H9 (cell line): Measurements from ENCODE around the gene RFT1. TPM values are rescaled to one million over a fixed set of nuclear protein-coding genes. Genes with fewer than 3 reads are reported as not detected.

Source experiments
- DNase-seq: peaks from one replicate; pipeline ENCODE4 v3.0.0-alpha.2; 2017
- H2AFZ ChIP-seq: one replicate; pipeline ENCODE4 v1.6.1; 2013; ENCODE audit warnings: mild to moderate bottlenecking, low read length, control low read depth, moderate library complexity
- H2AK5ac ChIP-seq: 2 replicates; pipeline ENCODE4 v1.6.1; 2013; ENCODE audit warnings: low read length, control low read depth, mixed read lengths; ENCODE audit not compliant: insufficient read length
- H2BK120ac ChIP-seq: one replicate; pipeline ENCODE4 v1.6.1; 2013; ENCODE audit warnings: low read depth, mild to moderate bottlenecking, low read length, control low read depth, inconsistent platforms; ENCODE audit not compliant: poor library complexity, severe bottlenecking
- H2BK12ac ChIP-seq: 2 replicates; pipeline ENCODE4 v1.6.1; 2013; ENCODE audit warnings: low read length, control low read depth, mixed read lengths, low read depth; ENCODE audit not compliant: insufficient read length
- H2BK15ac ChIP-seq: 2 replicates; pipeline ENCODE4 v1.6.1; 2013; ENCODE audit warnings: low read depth, low read length, control low read depth
- H2BK20ac ChIP-seq: one replicate; pipeline ENCODE4 v1.6.1; 2013; ENCODE audit warnings: low read depth, mild to moderate bottlenecking, low read length, control low read depth, inconsistent platforms; ENCODE audit not compliant: poor library complexity, severe bottlenecking
- H2BK5ac ChIP-seq: 2 replicates; pipeline ENCODE4 v1.6.1; 2013; ENCODE audit warnings: low read length, control low read depth, mixed read lengths; ENCODE audit not compliant: insufficient read length
- H3K14ac ChIP-seq: 2 replicates; pipeline ENCODE4 v1.6.1; 2013; ENCODE audit warnings: low read length, control low read depth; ENCODE audit not compliant: insufficient read depth
- H3K18ac ChIP-seq: 2 replicates; pipeline ENCODE4 v1.6.1; 2013; ENCODE audit warnings: low read depth, mild to moderate bottlenecking, mixed read lengths, low read length, control low read depth; ENCODE audit not compliant: insufficient read length
- H3K23ac ChIP-seq: 2 replicates; pipeline ENCODE4 v1.6.1; 2013; ENCODE audit warnings: low read length, control low read depth, mixed read lengths, low read depth; ENCODE audit not compliant: insufficient read length
- H3K23me2 ChIP-seq: 2 replicates; pipeline ENCODE4 v1.6.1; 2013; ENCODE audit warnings: low read depth, mild to moderate bottlenecking, mixed read lengths, low read length, control low read depth; ENCODE audit not compliant: insufficient read length, poor library complexity, severe bottlenecking
- H3K27ac ChIP-seq: 2 replicates; pipeline ENCODE4 v1.5.1; 2013; ENCODE audit warnings: low read length, control low read depth, mixed read lengths, low read depth; ENCODE audit not compliant: insufficient read length
- H3K27me3 ChIP-seq: 2 replicates; pipeline ENCODE4 v1.6.1; 2013; ENCODE audit warnings: low read length, control low read depth, inconsistent platforms; ENCODE audit not compliant: insufficient read depth
- H3K4ac ChIP-seq: 2 replicates; pipeline ENCODE4 v1.6.1; 2013; ENCODE audit warnings: low read depth, mild to moderate bottlenecking, control low read depth, inconsistent platforms, low read length, moderate library complexity
- H3K4me1 ChIP-seq: 2 replicates; pipeline ENCODE4 v1.6.1; 2013; ENCODE audit warnings: low read length, control low read depth, inconsistent platforms; ENCODE audit not compliant: insufficient read depth
- H3K4me2 ChIP-seq: 2 replicates; pipeline ENCODE4 v1.6.1; 2013; ENCODE audit warnings: low read length, control low read depth, mixed read lengths; ENCODE audit not compliant: insufficient read length, insufficient read depth
- H3K56ac ChIP-seq: 2 replicates; pipeline ENCODE4 v1.6.1; 2013; ENCODE audit warnings: low read depth, mild to moderate bottlenecking, mixed read lengths, low read length, control low read depth; ENCODE audit not compliant: insufficient read length
- H3K79me1 ChIP-seq: 2 replicates; pipeline ENCODE4 v1.6.1; 2013; ENCODE audit warnings: low read depth, mild to moderate bottlenecking, moderate library complexity, low read length, control low read depth, inconsistent platforms; ENCODE audit not compliant: insufficient read depth, poor library complexity, severe bottlenecking
- H3K79me2 ChIP-seq: 2 replicates; pipeline ENCODE4 v1.6.1; 2013; ENCODE audit warnings: low read length, control low read depth, inconsistent platforms; ENCODE audit not compliant: insufficient read depth
- H3K9ac ChIP-seq: 2 replicates; pipeline ENCODE4 v1.6.1; 2013; ENCODE audit warnings: low read length, control low read depth, mixed read lengths; ENCODE audit not compliant: insufficient read length; ENCODE audit errors: extremely low read depth
- H3K9me3 ChIP-seq: one replicate; pipeline ENCODE4 v1.6.1; 2013; ENCODE audit warnings: low read depth, low read length, inconsistent platforms; ENCODE audit not compliant: control insufficient read depth
- H3T11ph ChIP-seq: one replicate; pipeline ENCODE4 v1.6.1; 2013; ENCODE audit warnings: mild to moderate bottlenecking, low read length, control low read depth, inconsistent platforms
- H4K20me1 ChIP-seq: one replicate; pipeline ENCODE4 v1.6.1; 2013; ENCODE audit not compliant: control insufficient read depth, insufficient read length, insufficient read depth
- H4K5ac ChIP-seq: 2 replicates; pipeline ENCODE4 v1.6.1; 2013; ENCODE audit warnings: low read depth, mild to moderate bottlenecking, mixed read lengths, low read length, control low read depth; ENCODE audit not compliant: insufficient read length
- H4K8ac ChIP-seq: replicated peaks from 2 replicates; pipeline ENCODE4 v1.6.1; 2013; ENCODE audit warnings: low read length, control low read depth, mixed read lengths, low read depth; ENCODE audit not compliant: insufficient read length
- H4K91ac ChIP-seq: 2 replicates; pipeline ENCODE4 v1.6.1; 2013; ENCODE audit warnings: low read depth, mild to moderate bottlenecking, moderate library complexity, mixed read lengths, low read length, control low read depth; ENCODE audit not compliant: insufficient read length
- H3K27ac Mint-ChIP-seq, 3 experiments: 2 replicates in 2 of 3; 3 replicates in 1 of 3; pipeline ENCODE4 v1.8.0; 2020 to 2021; ENCODE audit warnings: mixed read lengths in 3 of 3, mild to moderate bottlenecking in 1 of 3, moderate library complexity in 1 of 3
- H3K27me3 Mint-ChIP-seq: 2 replicates; pipeline ENCODE4 v1.8.0; 2021; ENCODE audit warnings: low read depth, mild to moderate bottlenecking, moderate library complexity, mixed read lengths
- H3K36me3 Mint-ChIP-seq, 3 experiments: 2 replicates in 2 of 3; 3 replicates in 1 of 3; pipeline ENCODE4 v1.8.0; 2020 to 2021; ENCODE audit warnings: low read depth in 3 of 3, mixed read lengths in 3 of 3; ENCODE audit not compliant: insufficient read depth in 1 of 3
- H3K4me1 Mint-ChIP-seq, 2 experiments: 2 replicates each; pipeline ENCODE4 v1.8.0; 2020; ENCODE audit warnings: mixed read lengths in 2 of 2
- H3K4me3 Mint-ChIP-seq, 2 experiments: 2 replicates in 1 of 2; 3 replicates in 1 of 2; pipeline ENCODE4 v1.8.0; 2020 to 2021; ENCODE audit warnings: mild to moderate bottlenecking in 2 of 2, mixed read lengths in 2 of 2, moderate library complexity in 1 of 2
- H3K9me3 Mint-ChIP-seq, 2 experiments: 2 replicates in 1 of 2; 3 replicates in 1 of 2; pipeline ENCODE4 v1.8.0; 2020; ENCODE audit warnings: mild to moderate bottlenecking in 2 of 2, mixed read lengths in 2 of 2, moderate library complexity in 1 of 2
- WGBS: extraction: QIAGEN DNeasy Blood & Tissue Kit; methylation state at CpG from one replicate; pipeline ENCODE4 v1.1.7; 2013; ENCODE audit warnings: missing lambda C conversion rate, low lambda C conversion rate, mixed read lengths; ENCODE audit not compliant: insufficient read length; ENCODE audit errors: extremely low coverage; 5-methylcytosine and 5-hydroxymethylcytosine counted together
- total RNA-seq: library from RNA; stranded (reverse); gene quantifications from 2 replicates; pipeline ENCODE4 v1.2.1, GENCODE V29; 2021
- TF ChIP-seq, protein P1 (sequence below): fragments of 200-600 bp; sonication (generic); conservative IDR thresholded peaks from 3 replicates; pipeline ENCODE4 v1.8.0; 2021; ENCODE audit warnings: antibody characterized with exemption, mild to moderate bottlenecking

Gene RFT1
- total RNA-seq, 1 experiment from 2014 or later, result 24.1 TPM

DNA sequence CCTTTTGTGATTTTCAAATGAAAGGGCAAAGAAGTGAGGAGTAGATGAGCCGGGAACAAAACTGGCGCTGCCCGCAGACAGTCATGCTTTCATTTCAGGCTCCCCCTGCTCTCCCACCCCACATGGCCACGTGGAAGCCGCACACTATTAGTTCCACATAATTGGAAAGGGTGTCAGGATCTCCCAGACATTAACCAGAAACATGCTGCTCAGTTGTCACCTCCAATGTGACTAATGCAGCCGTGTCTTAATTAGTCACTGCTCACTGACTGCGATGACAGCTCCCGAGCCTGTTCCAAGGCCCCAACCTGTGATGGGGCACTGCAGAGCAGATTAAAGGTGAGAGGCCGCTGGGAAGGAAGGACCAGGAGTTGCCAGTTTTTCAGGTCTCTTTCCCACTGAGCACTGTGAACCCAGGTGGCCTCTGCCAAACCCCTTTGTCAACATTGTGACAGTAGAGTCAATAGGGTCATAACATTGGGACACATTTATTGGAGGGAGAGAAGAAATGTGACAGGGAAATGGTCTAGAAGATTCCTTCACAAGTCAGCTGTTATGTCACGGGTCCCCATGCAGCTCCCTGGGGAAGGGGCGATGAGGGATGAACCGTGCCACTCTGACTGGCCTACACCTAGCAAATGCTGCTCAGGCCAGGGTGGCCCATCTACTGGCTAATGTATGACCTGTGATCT, 45.8 kb downstream of the RFT1 start:
- no peak overlapping the region for H3K23ac ChIP-seq
- no peak overlapping the region for H4K91ac ChIP-seq
- H3K4me1 ChIP-seq, result no peaks in the 10 kb centered on the region
- no peak overlapping the region for H2AK5ac ChIP-seq
- H3K14ac ChIP-seq, result no peak overlapping the region
- H3T11ph ChIP-seq, result no peak overlapping the region
- Mint-ChIP-seq H3K4me1 (peaks cover 0 to 2% of the 10 kb centered on the region in 2 experiments; a peak in 1 of 4 replicates), H3K9me3 (no peaks in the 10 kb centered on the region; a peak in 1 of 5 replicates), H3K27ac (no peak overlapping the region; a peak in 2 of 7 replicates), H3K36me3 (no peaks in the 10 kb centered on the region; a peak in 1 of 7 replicates), H3K27me3 (peaks cover 2% of the 10 kb centered on the region), H3K4me3 (no peak overlapping the region)
- no peak overlapping the region for H2BK5ac ChIP-seq
- H3K79me1 ChIP-seq, result no peaks in the 10 kb centered on the region
- no peak overlapping the region for H3K4ac ChIP-seq
- no peak overlapping the region for H2BK20ac ChIP-seq
- H2BK12ac ChIP-seq, result no peak overlapping the region
- H3K9me3 ChIP-seq, result no peaks in the 10 kb centered on the region
- no peak overlapping the region for H3K27ac ChIP-seq
- DNase-seq, result no peak
- no peak overlapping the region for H2AFZ ChIP-seq
- TF ChIP-seq, protein P1, sequence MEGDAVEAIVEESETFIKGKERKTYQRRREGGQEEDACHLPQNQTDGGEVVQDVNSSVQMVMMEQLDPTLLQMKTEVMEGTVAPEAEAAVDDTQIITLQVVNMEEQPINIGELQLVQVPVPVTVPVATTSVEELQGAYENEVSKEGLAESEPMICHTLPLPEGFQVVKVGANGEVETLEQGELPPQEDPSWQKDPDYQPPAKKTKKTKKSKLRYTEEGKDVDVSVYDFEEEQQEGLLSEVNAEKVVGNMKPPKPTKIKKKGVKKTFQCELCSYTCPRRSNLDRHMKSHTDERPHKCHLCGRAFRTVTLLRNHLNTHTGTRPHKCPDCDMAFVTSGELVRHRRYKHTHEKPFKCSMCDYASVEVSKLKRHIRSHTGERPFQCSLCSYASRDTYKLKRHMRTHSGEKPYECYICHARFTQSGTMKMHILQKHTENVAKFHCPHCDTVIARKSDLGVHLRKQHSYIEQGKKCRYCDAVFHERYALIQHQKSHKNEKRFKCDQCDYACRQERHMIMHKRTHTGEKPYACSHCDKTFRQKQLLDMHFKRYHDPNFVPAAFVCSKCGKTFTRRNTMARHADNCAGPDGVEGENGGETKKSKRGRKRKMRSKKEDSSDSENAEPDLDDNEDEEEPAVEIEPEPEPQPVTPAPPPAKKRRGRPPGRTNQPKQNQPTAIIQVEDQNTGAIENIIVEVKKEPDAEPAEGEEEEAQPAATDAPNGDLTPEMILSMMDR, result no peak
- H3K18ac ChIP-seq, result no peak overlapping the region
- H3K56ac ChIP-seq, result no peak overlapping the region
- H4K5ac ChIP-seq, result no peak overlapping the region
- H4K8ac ChIP-seq, result no peak overlapping the region
- H3K23me2 ChIP-seq, result no peaks in the 10 kb centered on the region
- no peak overlapping the region for H2BK120ac ChIP-seq
- no peak overlapping the region for H2BK15ac ChIP-seq
- WGBS, result no CpG with 5 or more reads among the region's 12 CpGs
- no peak overlapping the region for H3K4me2 ChIP-seq
- no peak overlapping the region for H3K9ac ChIP-seq
- no peaks in the 10 kb centered on the region for H4K20me1 ChIP-seq
- no peaks in the 10 kb centered on the region for H3K79me2 ChIP-seq
- no peaks in the 10 kb centered on the region for H3K27me3 ChIP-seq
